DOHH2 (cell line): ENCODE measurements around the gene FAM111A.

Experiments used
- H3F3A ChIP-seq: fragments of 200-600 bp; sonication (generic), shearing (Covaris generic); 2 replicates; pipeline ENCODE4 v1.6.0; 2016; ENCODE audit warnings: antibody characterized with exemption, mild to moderate bottlenecking; ENCODE audit not compliant: control insufficient read depth, insufficient read depth
- H3K27ac ChIP-seq: fragments of 200-600 bp; sonication (generic); 2 replicates; pipeline ENCODE4 v1.5.1; 2014; ENCODE audit warnings: low read depth, mild to moderate bottlenecking, low read length, moderate library complexity
- H3K27me3 ChIP-seq: fragments of 200-600 bp; sonication (generic); 2 replicates; pipeline ENCODE4 v1.6.1; 2014; ENCODE audit warnings: mild to moderate bottlenecking, low read length, mixed read lengths; ENCODE audit not compliant: control insufficient read depth
- H3K36me3 ChIP-seq: fragments of 200-600 bp; sonication (generic); 2 replicates; pipeline ENCODE4 v1.6.1; 2014; ENCODE audit warnings: mild to moderate bottlenecking, low read length, moderate library complexity, mixed read lengths; ENCODE audit not compliant: control insufficient read depth
- H3K4me1 ChIP-seq: fragments of 200-600 bp; sonication (generic); 2 replicates; pipeline ENCODE4 v1.6.1; 2014; ENCODE audit warnings: mild to moderate bottlenecking, low read length, mixed read lengths; ENCODE audit not compliant: control insufficient read depth
- H3K4me2 ChIP-seq: fragments of 200-600 bp; sonication (generic); 2 replicates; pipeline ENCODE4 v1.6.0; 2014; ENCODE audit warnings: mild to moderate bottlenecking, low read length, moderate library complexity
- H3K4me3 ChIP-seq: fragments of 200-600 bp; sonication (generic); 2 replicates; pipeline ENCODE4 v1.5.1; 2014; ENCODE audit warnings: mild to moderate bottlenecking, low read length, mixed read lengths
- H3K79me2 ChIP-seq: fragments of 200-600 bp; sonication (generic); 2 replicates; pipeline ENCODE4 v1.6.1; 2014; ENCODE audit warnings: mild to moderate bottlenecking, low read length, mixed read lengths; ENCODE audit not compliant: control insufficient read depth
- H3K9me2 ChIP-seq: fragments of 200-600 bp; sonication (generic); replicated peaks from 2 replicates; pipeline ENCODE4 v1.6.1; 2014; ENCODE audit warnings: mild to moderate bottlenecking, low read length, mixed read lengths; ENCODE audit not compliant: control insufficient read depth
- H3K9me3 ChIP-seq: fragments of 200-600 bp; sonication (generic); 2 replicates; pipeline ENCODE4 v1.6.1; 2014; ENCODE audit warnings: antibody characterized with exemption, low read length, mixed read lengths; ENCODE audit not compliant: control insufficient read depth, insufficient read depth
- H4K20me1 ChIP-seq: fragments of 200-600 bp; sonication (generic); 2 replicates; pipeline ENCODE4 v1.6.0; 2014; ENCODE audit warnings: low read depth, mild to moderate bottlenecking, antibody characterized with exemption, low read length, moderate library complexity; ENCODE audit not compliant: control insufficient read depth, insufficient read depth
- EZH2phosphoT487 ChIP-seq: fragments of 200-600 bp; sonication (generic); IDR thresholded peaks from 2 replicates; pipeline ENCODE4 v1.6.1; 2017; ENCODE audit warnings: borderline replicate concordance, mild to moderate bottlenecking, antibody characterized with exemption, low read length, moderate library complexity, mixed read lengths
- TF ChIP-seq, protein P1 (sequence below): fragments of 200-600 bp; sonication (generic); IDR thresholded peaks from one replicate; pipeline ENCODE4 v1.5.1; 2014; ENCODE audit warnings: antibody characterized with exemption, mild to moderate bottlenecking, low read depth, low read length; ENCODE audit not compliant: poor library complexity, severe bottlenecking

The FAM111A gene

DNA sequence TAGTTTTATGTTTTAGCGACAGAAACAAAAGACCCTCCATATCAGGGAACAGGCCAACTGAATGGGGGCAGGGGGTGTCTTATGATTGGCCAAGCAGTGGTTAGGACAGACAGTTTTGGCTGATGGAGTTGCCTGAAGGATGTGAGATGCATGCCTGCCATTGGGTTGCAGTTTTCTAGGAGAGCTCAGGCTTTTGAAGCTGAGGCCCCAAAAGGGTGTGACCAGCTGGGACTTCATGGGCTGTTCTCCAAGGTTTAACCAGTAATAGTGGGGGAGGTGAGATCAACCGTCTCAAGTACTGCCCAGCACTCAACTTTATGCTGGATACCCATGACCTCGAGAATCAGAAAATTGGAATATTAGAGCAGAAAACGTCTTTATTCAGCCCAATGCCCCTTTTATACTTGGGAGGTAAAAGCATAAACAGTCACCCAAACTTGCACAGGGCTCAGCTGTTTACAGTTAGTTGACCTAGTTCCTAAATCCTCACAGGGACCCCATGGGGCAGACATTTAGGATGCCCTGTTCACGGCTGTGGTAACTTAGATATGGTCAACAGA is 42.8 kb downstream of the FAM111A start:
- Histone ChIP-seq H3K79me2 (no peaks in the 10 kb centered on the region), H3K4me3 (no peak overlapping the region), H3K36me3 (no peaks in the 10 kb centered on the region), H3K9me3 (no peaks in the 10 kb centered on the region), H3K4me1 (no peaks in the 10 kb centered on the region), H3K27me3 (no peaks in the 10 kb centered on the region), H3K9me2 (no peaks in the 10 kb centered on the region), H4K20me1 (no peaks in the 10 kb centered on the region), H3F3A (no peaks in the 10 kb centered on the region), H3K27ac (no peak overlapping the region), H3K4me2 (no peak overlapping the region)
- no peak for TF ChIP-seq EZH2phosphoT487
- TF ChIP-seq, protein P1, sequence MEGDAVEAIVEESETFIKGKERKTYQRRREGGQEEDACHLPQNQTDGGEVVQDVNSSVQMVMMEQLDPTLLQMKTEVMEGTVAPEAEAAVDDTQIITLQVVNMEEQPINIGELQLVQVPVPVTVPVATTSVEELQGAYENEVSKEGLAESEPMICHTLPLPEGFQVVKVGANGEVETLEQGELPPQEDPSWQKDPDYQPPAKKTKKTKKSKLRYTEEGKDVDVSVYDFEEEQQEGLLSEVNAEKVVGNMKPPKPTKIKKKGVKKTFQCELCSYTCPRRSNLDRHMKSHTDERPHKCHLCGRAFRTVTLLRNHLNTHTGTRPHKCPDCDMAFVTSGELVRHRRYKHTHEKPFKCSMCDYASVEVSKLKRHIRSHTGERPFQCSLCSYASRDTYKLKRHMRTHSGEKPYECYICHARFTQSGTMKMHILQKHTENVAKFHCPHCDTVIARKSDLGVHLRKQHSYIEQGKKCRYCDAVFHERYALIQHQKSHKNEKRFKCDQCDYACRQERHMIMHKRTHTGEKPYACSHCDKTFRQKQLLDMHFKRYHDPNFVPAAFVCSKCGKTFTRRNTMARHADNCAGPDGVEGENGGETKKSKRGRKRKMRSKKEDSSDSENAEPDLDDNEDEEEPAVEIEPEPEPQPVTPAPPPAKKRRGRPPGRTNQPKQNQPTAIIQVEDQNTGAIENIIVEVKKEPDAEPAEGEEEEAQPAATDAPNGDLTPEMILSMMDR = no peak

DNA sequence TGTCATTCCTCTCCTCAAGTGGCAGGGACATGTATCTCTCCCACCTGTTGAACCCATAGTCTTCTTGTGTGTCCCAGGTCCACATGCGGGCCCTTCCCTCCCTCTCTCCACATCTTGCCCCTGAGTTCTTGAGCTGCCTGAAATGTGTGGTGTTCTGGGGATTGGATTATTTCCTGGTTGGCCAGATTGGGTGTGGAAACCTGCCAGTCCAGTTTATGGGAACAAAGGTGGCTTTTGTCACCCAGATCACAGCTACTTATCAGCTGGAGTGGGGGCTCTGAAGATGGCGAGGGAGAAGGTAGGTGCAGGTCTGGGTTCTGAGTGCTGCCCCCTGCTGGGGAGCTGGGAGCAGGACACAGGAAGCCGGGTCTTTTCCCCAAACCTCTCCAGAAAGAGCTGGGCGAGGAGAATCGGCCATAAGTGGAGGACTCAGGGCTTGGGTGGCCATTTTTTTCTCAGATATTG is 43.5 kb downstream of the FAM111A start:
- no peaks in the 10 kb centered on the region for H3K36me3 ChIP-seq
- H3K4me3 ChIP-seq = no peak overlapping the region
- no peak for TF ChIP-seq EZH2phosphoT487
- TF ChIP-seq, protein P1 = peak; percentile 94
- no peaks in the 10 kb centered on the region for H3F3A ChIP-seq
- H3K9me2 ChIP-seq = no peaks in the 10 kb centered on the region
- H3K9me3 ChIP-seq = no peaks in the 10 kb centered on the region
- no peak overlapping the region for H3K4me2 ChIP-seq
- no peak overlapping the region for H3K27ac ChIP-seq
- H4K20me1 ChIP-seq = no peaks in the 10 kb centered on the region
- H3K79me2 ChIP-seq = no peaks in the 10 kb centered on the region
- no peaks in the 10 kb centered on the region for H3K27me3 ChIP-seq
- no peaks in the 10 kb centered on the region for H3K4me1 ChIP-seq

DNA sequence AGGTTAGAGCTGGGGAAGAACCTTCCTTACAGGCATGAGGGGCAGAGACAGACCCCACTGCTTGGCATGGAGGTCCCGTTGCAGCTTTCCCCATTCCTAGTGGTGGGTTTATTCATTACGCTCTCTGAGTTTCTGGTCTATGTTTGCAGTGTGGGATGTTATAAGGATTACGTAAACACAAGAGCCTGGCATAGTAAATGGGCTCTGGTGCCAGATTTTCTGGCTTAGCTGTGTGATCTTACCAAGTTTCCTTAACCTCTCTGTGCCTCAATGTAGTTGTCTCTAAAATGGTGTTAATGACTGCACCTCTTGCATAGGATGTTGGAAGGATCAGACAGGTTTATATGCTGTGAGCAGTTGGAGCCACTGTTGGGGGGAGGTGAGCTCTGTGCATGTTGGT is 44.4 kb downstream of the FAM111A start:
- Histone ChIP-seq H3F3A (no peaks in the 10 kb centered on the region), H3K36me3 (no peaks in the 10 kb centered on the region), H3K27me3 (no peaks in the 10 kb centered on the region), H3K4me3 (no peak overlapping the region), H3K4me1 (no peaks in the 10 kb centered on the region), H3K9me3 (no peaks in the 10 kb centered on the region), H3K79me2 (no peaks in the 10 kb centered on the region), H3K9me2 (no peaks in the 10 kb centered on the region), H4K20me1 (no peaks in the 10 kb centered on the region), H3K27ac (no peak overlapping the region), H3K4me2 (no peak overlapping the region)
- TF ChIP-seq EZH2phosphoT487 = no peak
- TF ChIP-seq, protein P1 = no peak
